ENCODE results near the gene HOXC11.
A peak's percentile ranks its signal among the peaks of the same experiment; 100 is the strongest.

The HOXC11 gene

DNA sequence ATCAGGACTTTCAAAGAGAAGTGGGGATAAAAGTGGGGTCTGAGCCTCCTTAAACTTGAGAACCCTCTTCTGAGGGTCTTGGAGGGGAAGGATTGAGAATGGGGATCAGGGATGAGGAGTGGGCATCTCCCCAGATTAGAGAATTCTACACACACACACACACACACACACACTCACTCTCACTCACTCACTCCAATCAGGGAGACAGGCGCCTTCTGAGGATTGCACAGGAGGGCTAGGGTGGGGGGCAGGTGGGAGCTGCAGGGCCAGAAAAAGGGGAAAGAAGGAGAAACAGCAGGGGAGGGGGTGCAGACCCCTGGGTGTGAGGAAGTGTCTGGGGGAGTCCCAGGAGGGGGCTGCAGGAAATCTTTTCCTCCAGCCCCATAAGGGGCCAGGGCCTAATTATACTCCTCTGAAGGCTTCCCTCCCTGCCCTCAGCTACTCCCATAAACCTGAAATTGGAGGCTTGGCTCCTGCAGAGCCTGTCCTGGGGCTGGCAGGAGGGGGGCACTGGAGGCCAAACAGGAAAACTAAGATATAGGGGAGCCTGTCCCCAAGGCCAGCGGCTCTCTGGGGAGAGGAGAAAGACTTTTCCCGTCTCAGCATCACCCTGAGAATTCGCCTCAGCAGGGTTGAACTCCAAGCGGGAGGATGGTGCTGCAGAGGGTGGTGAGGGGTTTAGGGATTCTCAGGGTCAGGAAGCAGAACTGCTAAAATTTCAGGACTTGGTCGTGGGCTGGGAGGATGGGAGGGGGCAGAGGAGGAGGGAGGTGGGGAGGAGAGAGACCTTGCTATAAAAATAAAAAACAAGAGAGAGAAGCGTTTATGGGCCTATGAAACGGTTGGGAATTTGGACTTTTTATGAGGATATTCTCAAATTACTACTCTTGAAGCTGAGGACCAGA, 28.6 kb downstream of the HOXC11 start:
- no peak for DNase-seq

DNA sequence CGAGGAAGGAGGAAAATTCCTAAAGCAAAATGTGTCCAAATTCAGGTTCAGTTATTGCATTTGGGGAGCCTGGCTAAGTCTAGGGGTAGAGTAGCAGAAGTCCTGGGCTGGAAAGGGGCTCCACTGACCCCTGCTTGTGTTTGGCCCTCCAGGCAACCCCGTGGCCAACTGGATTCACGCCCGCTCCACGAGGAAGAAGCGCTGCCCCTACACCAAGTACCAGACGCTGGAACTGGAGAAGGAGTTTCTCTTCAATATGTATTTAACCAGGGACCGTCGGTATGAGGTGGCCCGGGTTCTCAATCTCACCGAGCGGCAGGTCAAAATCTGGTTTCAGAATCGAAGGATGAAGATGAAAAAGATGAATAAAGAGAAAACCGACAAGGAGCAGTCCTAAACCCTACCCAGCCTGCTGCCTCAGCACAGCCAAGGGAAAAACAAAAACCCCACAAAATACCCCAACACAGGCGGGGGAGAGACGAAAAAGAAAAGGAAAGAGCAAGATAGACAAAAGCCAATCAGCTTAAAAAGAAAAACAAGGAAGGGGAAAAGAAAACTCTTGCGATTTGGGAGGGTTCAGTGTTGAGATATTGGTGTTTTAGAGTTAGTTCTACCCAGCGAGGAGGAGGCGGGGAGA, 29.5 kb downstream of the HOXC11 start:
- no peak for DNase-seq

DNA sequence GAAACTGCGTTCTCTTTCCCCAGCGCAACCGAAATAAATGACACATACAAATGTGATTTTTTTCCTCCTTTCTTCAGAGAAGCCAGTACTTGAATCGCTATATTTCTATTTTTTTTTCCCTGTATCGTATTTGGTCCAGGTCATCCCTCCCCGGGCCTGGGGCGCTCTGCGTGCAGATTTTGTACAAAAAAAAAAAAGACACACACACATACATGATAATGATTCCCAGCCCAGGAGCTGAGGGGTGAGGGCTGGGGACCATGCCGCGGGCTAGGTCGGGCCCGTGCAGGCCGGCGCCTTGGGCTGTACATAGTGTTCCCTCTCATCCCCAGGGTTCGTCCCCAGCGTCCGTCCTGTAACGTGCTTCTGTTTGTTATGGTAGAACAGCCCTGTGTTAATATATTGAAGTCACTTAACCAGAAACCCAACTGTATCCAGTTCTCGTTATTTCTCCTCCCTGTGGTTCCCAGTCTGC, 30.0 kb downstream of the HOXC11 start:
- DNase-seq: no peak

DNA sequence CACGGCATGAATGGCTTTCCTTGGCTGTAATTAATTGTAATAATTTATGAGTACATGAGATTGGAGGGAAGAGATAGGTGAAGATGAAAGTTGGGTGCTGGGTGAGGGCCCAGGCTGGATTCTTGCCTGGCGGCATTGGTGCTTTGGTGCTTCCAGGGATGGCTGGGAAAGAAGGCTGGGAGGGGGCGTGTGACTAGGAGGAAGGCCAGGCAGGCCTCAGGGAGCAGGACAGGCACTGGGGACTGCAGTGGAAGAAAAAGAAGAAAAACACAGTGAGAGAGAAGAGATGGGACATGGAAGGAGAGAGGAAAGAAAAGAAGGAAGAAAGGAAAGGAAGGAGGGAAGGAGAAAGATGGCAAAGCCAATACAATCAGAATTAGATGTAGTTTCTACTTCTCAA, 30.7 kb downstream of the HOXC11 start:
- DNase-seq: no peak

DNA sequence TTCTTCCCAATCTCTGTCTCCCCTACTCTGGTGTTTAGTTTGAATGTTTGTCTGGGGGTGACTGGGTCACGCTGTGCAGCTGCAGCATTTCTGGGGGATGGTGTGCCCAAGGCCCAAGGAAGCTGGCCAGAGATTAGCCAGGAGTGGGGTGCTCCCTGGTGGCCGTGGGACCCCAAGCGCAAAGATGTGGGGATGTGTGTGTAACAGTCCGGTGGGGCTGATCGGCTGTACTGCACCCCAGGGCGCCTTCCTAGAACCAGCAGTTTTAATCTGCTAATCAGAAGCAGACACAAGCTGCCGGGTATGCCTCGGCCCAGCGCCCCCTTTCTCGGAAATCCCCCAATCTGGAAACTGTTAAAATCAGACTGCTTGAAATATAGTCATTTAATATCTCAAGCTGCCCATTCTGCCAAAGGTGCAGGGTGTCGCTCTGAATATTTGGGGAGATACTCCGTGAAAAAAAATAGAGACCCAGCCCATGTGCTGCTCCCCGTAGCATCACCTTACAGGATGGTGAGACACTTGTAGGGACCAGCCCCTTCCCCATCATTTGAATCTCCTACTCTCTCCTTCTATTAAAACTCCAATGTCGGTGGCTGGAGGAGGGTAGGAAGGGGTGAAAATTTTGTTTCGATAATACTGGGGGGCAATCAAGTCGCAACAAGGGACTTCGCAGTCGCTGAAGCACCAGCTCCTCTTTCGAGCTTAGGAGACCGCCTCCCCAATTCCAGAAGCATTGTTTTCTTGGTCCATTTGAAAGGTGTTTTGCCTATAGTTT, 31.3 kb downstream of the HOXC11 start:
- no peak for DNase-seq

DNA sequence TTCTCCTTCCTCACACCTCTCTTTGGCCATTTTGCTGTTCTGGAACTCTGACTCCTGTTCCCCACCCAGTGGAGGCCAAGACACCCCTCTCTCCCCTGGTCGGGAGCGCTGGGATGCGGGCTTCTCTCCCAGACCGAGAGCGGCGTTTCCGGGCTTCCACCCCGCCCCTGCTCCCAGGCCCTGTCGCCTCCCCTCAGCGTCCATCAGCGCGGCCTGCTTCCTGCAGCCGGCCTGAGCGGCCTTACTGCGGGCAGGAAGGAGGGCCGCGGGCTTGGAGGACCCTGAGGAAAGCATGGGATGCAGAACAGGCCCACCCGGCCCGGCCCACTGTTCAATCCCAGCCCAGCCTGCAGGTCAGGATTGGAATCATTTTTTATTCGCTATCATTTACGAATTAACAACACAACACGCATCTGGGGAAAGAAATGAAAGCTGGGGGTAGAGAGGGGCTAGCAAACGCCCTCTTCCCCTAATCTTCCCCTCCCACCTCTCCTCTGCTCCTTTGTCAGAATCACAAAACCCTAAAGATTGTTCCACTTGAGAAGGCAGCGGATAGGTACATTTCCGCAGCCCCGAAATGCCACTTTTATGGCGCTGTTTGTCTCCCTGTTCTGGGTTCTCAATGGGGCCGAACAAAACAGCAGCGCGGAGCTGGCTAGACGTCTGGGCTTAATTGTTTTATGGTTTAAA, 32.1 kb downstream of the HOXC11 start:
- DNase-seq: no peak

DNA sequence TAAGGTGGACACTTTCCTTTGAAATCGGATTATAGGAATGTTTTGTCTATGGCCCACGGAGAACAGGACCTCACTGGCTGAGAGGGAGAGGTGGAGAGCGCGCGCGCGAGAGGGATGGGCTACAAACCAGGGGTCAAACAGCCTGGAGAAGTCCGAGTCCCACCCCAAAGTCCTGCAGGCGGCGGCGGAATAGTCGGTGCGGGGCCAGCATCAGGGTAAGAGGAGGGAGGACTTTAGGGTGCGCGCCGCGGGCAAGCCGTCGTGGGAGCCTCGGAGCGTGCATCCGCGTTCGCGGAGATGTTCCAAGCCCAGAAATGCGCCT, 32.6 kb downstream of the HOXC11 start:
- DNase-seq: no peak

DNA sequence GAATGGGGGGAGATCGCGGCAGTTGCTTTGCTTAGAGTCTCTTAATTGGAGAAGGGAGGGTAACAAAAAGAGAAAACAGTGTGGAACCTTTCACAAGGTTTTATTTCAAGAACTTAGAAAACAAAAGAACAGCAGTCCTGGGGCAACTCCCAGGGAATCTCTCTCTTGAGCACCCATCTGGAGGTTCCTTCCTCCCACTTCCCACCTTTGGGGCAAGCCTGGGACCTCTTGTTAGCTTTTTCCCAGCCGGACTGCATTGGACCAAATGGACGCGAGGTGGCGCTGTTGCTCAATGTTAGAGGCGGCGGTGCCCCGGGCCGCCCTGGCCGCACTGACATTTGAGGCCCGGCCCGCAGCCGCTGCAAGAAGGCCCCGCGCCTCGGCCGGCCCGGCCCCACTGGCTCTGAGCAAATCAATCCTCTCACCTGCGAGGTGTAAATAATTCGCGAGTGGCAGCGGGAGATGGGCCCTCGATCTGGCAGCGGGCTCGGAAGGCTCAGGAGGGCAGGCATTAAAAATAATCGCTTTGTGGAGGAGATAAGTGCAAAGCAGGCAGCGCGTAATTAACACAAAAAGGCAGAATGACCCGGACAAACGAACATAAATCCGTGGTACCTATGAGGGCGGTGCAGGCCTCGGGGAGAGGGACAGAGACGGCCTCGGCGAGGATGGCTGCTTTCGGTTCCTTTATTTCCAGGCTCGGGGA, 33.1 kb downstream of the HOXC11 start:
- peak; percentile 65 for DNase-seq

DNA sequence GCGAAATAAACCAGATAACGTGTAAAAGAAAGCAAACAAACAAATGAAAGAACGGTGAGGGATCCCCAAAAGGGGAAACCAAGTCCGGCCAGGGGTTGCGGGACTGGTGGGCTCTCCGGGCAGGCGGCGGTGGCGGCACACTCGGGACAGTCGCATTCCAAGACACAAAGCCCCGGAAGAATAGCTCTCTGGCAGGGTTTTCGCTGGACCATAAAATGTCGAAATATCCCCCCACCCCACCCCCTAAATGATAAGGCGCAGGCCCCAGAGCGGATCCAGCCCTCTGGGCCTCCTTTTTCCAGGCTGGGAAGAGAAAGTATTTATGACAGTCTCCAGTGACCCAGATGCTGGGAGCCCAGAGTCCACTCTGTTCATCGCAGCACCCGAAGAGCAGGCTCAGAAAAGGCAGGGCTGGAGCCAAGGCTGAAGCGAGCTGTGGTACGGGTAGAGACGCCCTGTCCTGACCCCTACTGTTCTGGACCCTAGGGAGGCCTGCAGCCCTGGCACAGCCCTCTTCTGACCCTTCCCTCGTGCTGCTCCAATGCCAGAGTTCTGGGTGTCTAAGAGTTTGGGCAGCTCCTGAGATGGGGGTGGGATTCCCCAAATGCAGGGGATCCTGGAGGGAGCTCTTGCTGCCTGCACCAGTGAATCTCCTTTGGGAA, 33.8 kb downstream of the HOXC11 start:
- DNase-seq: no peak

DNA sequence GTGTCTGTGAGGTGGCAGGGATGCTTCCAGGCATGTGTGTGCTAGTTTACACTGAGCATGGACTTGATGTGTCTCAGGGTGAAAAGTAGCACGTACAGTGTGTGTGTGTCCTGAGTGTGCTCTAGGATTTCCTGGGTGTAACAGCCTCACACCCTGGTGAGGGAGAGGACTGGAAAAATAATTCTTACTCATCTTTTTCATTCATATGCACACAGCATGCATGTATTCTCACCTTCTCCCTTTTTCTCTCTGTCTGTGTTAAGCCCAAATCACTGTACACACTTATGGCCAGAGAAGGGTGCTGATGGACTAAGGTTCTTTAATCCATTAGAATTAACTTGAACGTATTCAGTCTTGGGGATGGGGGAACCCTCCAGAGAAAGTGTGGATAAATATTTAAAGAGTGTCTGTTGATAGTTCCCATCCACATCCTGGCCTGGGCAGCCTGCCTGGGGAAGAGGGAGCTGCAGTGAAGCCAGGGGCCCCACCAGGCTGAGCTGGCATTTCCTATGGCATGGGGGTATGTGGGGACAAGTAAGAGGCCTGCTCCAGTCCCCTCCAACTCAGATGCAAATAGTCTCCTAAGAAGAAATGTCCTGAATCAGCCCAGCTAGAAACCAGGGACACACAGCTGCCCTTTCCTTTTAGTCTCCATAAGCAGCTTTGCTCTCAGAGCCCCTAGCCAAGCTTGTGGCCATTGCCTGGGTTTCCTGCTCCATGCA, 34.8 kb downstream of the HOXC11 start:
- no peak for DNase-seq

DNA sequence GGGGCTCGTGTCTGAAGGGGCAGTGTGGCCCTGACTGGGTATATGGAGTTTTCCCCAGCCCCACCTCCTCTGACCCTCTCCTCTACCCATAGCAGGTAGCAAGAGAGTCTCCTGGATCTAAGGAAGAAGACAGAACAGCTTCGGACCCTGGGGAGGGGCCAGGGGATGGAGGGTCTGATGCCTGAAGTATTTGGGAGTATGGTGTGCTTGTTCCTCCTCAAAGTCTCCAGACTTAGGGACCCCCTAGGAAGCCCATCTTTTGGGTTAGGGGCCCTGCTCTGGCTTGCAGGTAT, 35.3 kb downstream of the HOXC11 start:
- DNase-seq: no peak

DNA sequence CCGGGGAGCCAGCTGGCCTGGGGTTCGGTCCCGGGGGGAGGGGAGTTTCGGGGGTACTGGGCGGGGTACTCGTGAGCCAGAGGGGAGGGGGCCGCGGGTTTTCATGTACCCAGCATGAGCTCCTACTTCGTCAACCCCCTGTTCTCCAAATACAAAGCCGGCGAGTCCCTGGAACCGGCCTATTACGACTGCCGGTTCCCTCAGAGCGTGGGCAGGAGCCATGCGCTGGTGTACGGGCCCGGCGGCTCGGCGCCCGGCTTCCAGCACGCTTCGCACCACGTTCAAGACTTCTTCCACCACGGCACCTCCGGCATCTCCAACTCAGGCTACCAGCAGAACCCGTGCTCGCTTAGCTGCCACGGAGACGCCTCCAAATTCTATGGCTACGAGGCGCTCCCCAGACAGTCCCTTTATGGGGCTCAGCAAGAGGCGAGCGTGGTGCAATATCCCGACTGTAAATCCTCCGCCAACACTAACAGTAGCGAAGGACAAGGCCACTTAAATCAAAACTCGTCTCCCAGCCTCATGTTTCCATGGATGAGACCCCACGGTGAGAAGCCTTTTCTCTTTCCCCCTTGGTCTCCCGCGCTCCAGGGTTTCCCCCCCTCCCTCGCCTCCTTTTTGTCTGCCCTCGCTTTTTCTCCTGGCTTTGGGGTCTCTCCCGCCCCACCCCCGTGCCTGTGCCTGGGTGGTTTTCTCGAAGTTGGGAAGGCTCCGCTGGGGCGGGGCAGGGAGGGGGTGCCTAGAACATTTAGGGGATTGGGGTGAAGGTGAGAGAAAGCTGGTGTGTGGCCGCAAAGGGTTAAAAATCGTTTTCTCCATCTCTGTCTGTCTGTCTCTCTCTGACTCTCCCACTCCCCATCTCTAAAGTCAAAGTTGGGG, 36.5 kb downstream of the HOXC11 start:
- no peak for DNase-seq

DNA sequence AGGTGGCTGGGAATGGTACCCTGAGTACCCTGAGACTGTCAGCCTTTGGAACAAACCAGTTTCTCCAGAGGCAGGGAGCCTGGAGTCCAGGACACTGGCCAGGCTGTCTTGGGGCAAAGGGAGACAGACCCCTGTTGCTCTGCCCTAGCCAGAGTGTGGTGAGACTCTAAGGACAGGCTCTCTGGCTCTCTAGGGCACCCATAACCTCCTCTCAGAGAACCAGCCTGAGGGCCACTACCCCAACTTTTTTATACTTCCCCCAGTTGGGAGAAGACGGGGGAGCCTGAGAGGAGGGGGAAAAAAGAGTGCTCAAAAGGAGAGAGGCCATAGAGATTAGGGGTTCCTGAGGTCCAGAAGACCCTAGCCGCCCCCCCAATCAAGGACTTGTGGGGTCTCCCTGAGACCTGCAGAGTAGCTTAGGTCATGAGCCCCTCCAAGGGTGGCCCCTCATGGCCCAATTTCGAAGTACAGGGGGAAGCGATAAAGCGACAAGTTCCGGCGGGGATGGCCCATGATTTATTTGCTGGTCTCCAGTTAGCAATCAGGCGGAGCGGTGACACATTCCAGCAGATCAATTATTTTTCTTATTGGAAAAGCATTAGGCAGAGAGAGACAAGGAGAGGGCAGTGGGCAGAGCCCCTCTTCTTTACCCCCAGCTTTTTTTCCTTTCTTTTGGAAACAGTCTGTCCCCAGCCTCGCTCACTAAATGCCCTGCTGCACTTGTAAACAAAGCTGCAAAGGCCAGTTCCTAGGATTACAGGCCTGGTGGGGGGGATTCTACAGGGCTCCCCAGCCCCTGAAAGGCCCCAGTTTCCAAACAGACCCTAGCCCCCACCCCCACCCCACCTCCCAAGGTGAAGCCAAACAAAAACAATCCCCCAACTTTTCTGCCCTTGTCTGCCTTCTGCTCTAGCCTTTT, 37.4 kb downstream of the HOXC11 start:
- no peak for DNase-seq

DNA sequence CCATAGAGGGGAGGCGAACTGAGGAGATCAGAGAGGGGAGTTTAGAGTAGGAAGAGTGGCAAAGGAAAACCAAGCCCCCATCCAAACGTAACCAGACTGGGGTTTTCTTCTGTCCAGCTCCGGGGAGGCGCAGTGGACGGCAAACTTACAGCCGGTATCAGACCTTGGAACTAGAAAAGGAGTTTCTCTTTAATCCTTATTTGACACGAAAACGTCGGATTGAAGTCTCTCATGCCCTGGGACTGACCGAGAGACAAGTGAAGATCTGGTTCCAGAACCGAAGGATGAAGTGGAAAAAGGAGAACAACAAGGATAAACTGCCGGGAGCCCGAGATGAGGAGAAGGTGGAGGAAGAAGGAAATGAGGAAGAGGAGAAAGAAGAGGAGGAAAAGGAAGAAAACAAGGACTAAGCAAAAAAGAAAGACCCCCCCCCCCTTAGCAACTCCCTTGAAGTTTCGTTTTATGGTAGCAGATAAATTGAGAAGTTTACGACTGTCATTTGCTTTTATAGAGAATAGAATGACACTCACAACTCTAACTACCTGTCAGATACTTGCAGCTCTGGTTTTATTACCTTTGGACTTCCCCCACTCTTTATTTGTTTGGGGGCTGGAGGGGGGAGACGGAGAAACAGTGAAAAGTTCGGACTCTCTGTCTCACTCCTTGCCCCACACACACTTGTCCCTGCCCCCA, 38.2 kb downstream of the HOXC11 start:
- no peak for DNase-seq

DNA sequence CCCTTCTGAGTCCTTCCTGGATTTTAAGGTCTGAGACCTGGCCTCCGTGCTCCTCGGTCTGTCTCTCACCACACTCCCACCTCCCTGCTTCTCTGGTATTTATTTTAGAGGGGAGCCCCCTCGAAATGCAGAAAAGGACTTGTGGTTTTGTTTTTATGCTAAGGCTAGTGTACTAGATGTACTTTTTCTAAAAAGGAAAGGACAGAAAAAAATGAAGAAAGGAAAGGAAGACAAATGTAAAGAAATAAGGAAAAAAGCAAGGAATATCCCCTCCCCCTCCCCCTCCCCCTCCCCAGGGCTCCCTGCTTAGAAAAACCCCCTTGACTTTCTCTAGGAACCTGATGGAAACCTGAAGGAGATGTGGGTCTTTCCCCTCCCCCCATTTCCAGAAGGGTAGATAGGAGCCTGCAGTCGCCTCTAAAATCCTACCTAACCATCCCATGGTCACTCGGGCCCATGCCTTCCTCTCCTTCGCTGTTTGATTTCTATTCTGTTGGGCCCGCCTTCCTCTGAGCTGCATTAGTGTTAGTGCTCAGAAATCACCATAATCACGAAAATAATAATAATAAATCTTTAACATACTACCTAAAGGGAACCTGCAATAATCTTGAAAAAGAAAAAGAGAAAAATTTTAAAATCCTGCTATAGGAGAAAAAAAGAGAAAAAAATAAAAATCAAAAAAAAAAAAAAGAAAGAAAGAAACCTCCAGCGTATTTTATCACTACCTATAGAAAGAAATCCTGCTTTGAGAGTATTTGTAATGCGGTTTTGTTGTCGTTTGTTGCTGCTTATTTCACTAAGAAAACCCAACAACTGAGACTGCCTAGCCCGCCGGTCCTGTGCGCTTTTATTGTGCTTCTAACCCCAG, 39.0 kb downstream of the HOXC11 start:
- DNase-seq: no peak

DNA sequence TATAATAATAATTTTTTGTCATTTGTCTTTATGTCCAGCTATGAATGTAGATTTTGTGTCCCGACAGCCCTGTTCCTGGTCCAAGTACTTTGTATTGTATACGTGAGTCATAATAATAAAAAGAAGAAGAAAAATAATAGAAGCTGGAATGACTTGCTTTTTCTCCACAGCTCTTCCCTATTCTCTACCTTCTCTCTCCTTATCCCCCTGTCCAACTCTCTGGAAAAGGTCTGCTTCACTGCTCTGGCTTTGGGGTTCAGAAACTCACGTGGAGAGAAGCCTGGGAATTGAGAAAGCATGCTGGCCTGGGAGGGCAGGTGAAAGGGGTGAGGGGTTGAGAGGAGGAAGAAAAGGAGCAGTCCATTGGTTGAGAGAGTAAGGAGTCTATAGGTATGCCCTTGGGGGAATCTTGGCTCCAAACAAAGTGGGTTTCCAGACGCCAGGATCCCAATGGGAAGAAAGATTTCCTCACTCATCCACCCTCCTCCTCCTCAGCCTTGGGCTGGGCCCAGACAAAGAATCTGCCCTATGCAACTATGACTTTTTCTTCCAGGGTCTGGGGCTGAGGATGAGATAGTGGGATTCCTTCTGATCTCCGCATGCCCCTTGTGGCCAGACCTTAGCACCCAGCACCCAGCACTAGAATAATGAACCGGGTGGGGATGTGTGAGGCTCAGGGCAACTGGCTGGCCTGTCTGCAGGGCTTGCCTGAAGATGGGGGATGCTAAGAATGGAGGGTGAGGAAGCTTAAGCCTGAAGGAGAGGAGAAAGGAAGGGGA, 39.9 kb downstream of the HOXC11 start:
- no peak for DNase-seq

Data from NCI-H774 (cell line).